Stomach (tissue), 9 donors: ENCODE data around the gene KIF1A. TPM values are rescaled to one million over a fixed set of nuclear protein-coding genes. Genes with fewer than 3 reads are reported as not detected.

Experiments
- DNase-seq, 2 donors: peaks; one replicate each; pipeline versions ENCODE4 v3.0.0 to v3.0.0-alpha.2; 2013 to 2019
- H3K27ac ChIP-seq, 5 donors: fragments of 200-600 bp in 4 of 5; sonication (generic) in 4 of 5; one replicate each; pipeline ENCODE4 v1.5.1; 2013 to 2019; ENCODE audit warnings: mild to moderate bottlenecking in 1 of 5, moderate library complexity in 1 of 5
- H3K27me3 ChIP-seq, 3 donors: fragments of 200-600 bp; sonication (generic); one replicate each; pipeline ENCODE4 v1.5.1; 2017 to 2019; ENCODE audit warnings: mixed run types in 1 of 3
- H3K36me3 ChIP-seq, 4 donors: fragments of 200-600 bp; sonication (generic); 1 replicate in 3 of 4; 2 replicates in 1 of 4; pipeline ENCODE4 v1.5.1; 2016 to 2019
- H3K4me1 ChIP-seq, 4 donors: fragments of 200-600 bp; sonication (generic); one replicate each; pipeline ENCODE4 v1.5.1; 2016 to 2019
- H3K4me3 ChIP-seq, 4 donors: fragments of 200-600 bp; sonication (generic) in 3 of 4; one replicate each; pipeline ENCODE4 v1.5.1; 2016 to 2019; ENCODE audit warnings: mild to moderate bottlenecking in 1 of 4
- H3K9me3 ChIP-seq, 4 donors: fragments of 200-600 bp; sonication (generic); one replicate each; pipeline ENCODE4 v1.5.1; 2016 to 2019
- CTCF ChIP-seq, 7 experiments: fragments of 450-650 bp in 4 of 7; fragments of 200-600 bp in 3 of 7; sonication (generic) in 3 of 7; IDR thresholded peaks; one replicate each; pipeline ENCODE4 v1.5.1; 2016 to 2019; ENCODE audit warnings: antibody characterized with exemption in 7 of 7, control low read depth in 2 of 7, mild to moderate bottlenecking in 1 of 7
- EP300 ChIP-seq: sonication (generic); formaldehyde crosslinking; IDR thresholded peaks from one replicate; pipeline ENCODE4 v1.6.1; 2017; ENCODE audit warnings: antibody characterized with exemption
- POLR2A ChIP-seq, 4 donors: fragments of 450-650 bp; IDR thresholded peaks; one replicate each; pipeline ENCODE4 v1.6.1; 2016; ENCODE audit warnings: antibody characterized with exemption in 4 of 4, control low read depth in 2 of 4, mild to moderate bottlenecking in 1 of 4, moderate library complexity in 1 of 4
- POLR2AphosphoS5 ChIP-seq, 3 donors: sonication (generic); formaldehyde crosslinking; IDR thresholded peaks; one replicate each; pipeline ENCODE4 v1.6.1; 2016; ENCODE audit warnings: antibody characterized with exemption in 3 of 3
- WGBS, 5 donors: extraction: QIAGEN DNeasy Blood & Tissue Kit in 3 of 5; methylation state at CpG; one replicate each; pipeline versions ENCODE4 v1.1.5 to v1.1.7; 2013 to 2018; 5-methylcytosine and 5-hydroxymethylcytosine counted together
- intact Hi-C: fragments of 100-400 bp; cut with DNase I; formaldehyde crosslinking; loops from one replicate; pipeline ENCODE4 v1.15.1; 2023; ENCODE audit warnings: low total_unique reads
- polyA plus RNA-seq, 3 donors: library from polyadenylated mRNA; stranded (reverse); fragments of 200-250 nt; gene quantifications; one replicate each; pipeline ENCODE4 v1.2.3, GENCODE V29; 2013
- total RNA-seq, 5 donors: library from RNA; depleted of rRNA; stranded (reverse); fragments of >200 nt; gene quantifications; one replicate each; pipeline versions ENCODE4 v1.1.0 to v1.2.3, GENCODE V29; 2014 to 2016
- donor health status: healthy with polysubstance abuse.
- donor health status: Bipolar disorder and iron deficiency.
- donor health status: healthy.

Gene KIF1A
- total and polyA plus RNA-seq, 8 donors: 0.15 to 12.5 (median 2.5) TPM

- intact Hi-C loops: no loop called here
- DNase-seq: no peak
- H3K27ac ChIP-seq: no peak overlapping the region
- H3K4me3 ChIP-seq: no peak overlapping the region
- H3K36me3 ChIP-seq: no peaks in the 10 kb centered on the region
- WGBS, 5 donors: 85 to 90% (median 89%) methylated on average over 12 to 22 of the region's 22 CpGs
- H3K4me1 ChIP-seq: no peaks in the 10 kb centered on the region
- TF ChIP-seq POLR2AphosphoS5 (IDR thresholded peaks at IDR 0.05): no peak
- H3K9me3 ChIP-seq: no peaks in the 10 kb centered on the region
- H3K27me3 ChIP-seq: no peaks in the 10 kb centered on the region
Measured at GRCh38 chr2:240750409-240750808, 69.6 kb downstream of the KIF1A start.

- H3K4me1 ChIP-seq: no peaks in the 10 kb centered on the region
- WGBS, 5 donors: 53 to 71% (median 68%) methylated on average over 4 to 7 of the region's 7 CpGs
- H3K27me3 ChIP-seq: no peaks in the 10 kb centered on the region
Measured at GRCh38 chr2:240749516-240749915, 70.5 kb downstream of the KIF1A start.

GRCh38 chr2:240747256-240747655, 72.8 kb downstream of the KIF1A start:
- Histone ChIP-seq H3K27ac (no peak overlapping the region), H3K4me3 (no peak overlapping the region), H3K4me1 (no peaks in the 10 kb centered on the region), H3K36me3 (no peaks in the 10 kb centered on the region), H3K9me3 (no peaks in the 10 kb centered on the region), H3K27me3 (no peaks in the 10 kb centered on the region)
- TF ChIP-seq POLR2A (IDR thresholded peaks at IDR 0.05) (no peak), CTCF (IDR thresholded peaks at IDR 0.05) (no peak), EP300 (no peak), POLR2AphosphoS5 (IDR thresholded peaks at IDR 0.05) (no peak)
- DNase-seq: no peak
- 80 to 93% (median 89%) methylated on average over 2 to 11 of the region's 11 CpGs for whole genome bisulfite sequencing, 5 donors
- intact Hi-C loops: no loop called here

More at GRCh38 chr2:240749516-240749915, 70.5 kb downstream of the KIF1A start:
- Histone ChIP-seq H3K27ac (no peak overlapping the region), H3K9me3 (no peaks in the 10 kb centered on the region), H3K36me3 (no peaks in the 10 kb centered on the region), H3K4me3 (no peak overlapping the region)
- no peak for DNase-seq
- TF ChIP-seq POLR2A (IDR thresholded peaks at IDR 0.05): no peak
- no peak for TF ChIP-seq EP300
- TF ChIP-seq POLR2AphosphoS5 (IDR thresholded peaks at IDR 0.05): no peak
- TF ChIP-seq CTCF (IDR thresholded peaks at IDR 0.05): no peak
- intact Hi-C loops: no loop called here

- intact Hi-C loops: no loop called here
- DNase-seq: no peak
- H3K27ac ChIP-seq: no peak overlapping the region
- no peaks in the 10 kb centered on the region for H3K36me3 ChIP-seq
- no peak overlapping the region for H3K4me3 ChIP-seq
- no peaks in the 10 kb centered on the region for H3K4me1 ChIP-seq
- H3K9me3 ChIP-seq: no peaks in the 10 kb centered on the region
- TF ChIP-seq POLR2AphosphoS5 (IDR thresholded peaks at IDR 0.05) (no peak), CTCF (IDR thresholded peaks at IDR 0.05) (no peak), EP300 (no peak)
- WGBS, 5 donors: 89 to 95% (median 92%) methylated on average over 16 of the region's 16 CpGs
- no peaks in the 10 kb centered on the region for H3K27me3 ChIP-seq
Measured at GRCh38 chr2:240746671-240747070, 73.3 kb downstream of the KIF1A start.

- TF ChIP-seq CTCF (IDR thresholded peaks at IDR 0.05) (no peak), EP300 (no peak), POLR2AphosphoS5 (IDR thresholded peaks at IDR 0.05) (no peak), POLR2A (IDR thresholded peaks at IDR 0.05) (no peak)
- WGBS, 5 donors: 83 to 100% (median 86%) methylated on average over 1 to 15 of the region's 15 CpGs
- no peaks in the 10 kb centered on the region for H3K36me3 ChIP-seq
- DNase-seq: no peak
- no peak overlapping the region for H3K27ac ChIP-seq
- no peaks in the 10 kb centered on the region for H3K27me3 ChIP-seq
- H3K9me3 ChIP-seq: no peaks in the 10 kb centered on the region
- intact Hi-C loops: no loop called here
- no peaks in the 10 kb centered on the region for H3K4me1 ChIP-seq
- no peak overlapping the region for H3K4me3 ChIP-seq
Measured at GRCh38 chr2:240745962-240746361, 74.1 kb downstream of the KIF1A start.
